Esophagus squamous epithelium (tissue), 5 donors: Measurements from ENCODE around the gene TSPAN18. TPM values are rescaled to one million over a fixed set of nuclear protein-coding genes. Genes with fewer than 3 reads are reported as not detected.

Source experiments
- DNase-seq: peaks from one replicate; lab custom pipeline; 2025; lab: John Stamatoyannopoulos, UW
- H3K27ac ChIP-seq, 4 donors: fragments of 200-600 bp; sonication (generic); one replicate each; pipeline ENCODE4 v1.5.1; 2016 to 2019; ENCODE audit warnings: mild to moderate bottlenecking in 1 of 4
- H3K27me3 ChIP-seq, 4 donors: fragments of 200-600 bp; sonication (generic); 1 replicate in 3 of 4; 2 replicates in 1 of 4; pipeline versions ENCODE4 v1.5.1 to v1.6.0; 2017 to 2021; ENCODE audit warnings: antibody characterized with exemption in 1 of 4
- H3K36me3 ChIP-seq, 3 donors: fragments of 200-600 bp; sonication (generic); one replicate each; pipeline ENCODE4 v1.5.1; 2016 to 2019
- H3K4me1 ChIP-seq, 3 donors: fragments of 200-600 bp; sonication (generic); one replicate each; pipeline ENCODE4 v1.5.1; 2017 to 2019
- H3K4me3 ChIP-seq, 4 donors: fragments of 200-600 bp; sonication (generic); 1 replicate in 3 of 4; 2 replicates in 1 of 4; pipeline ENCODE4 v1.5.1; 2016 to 2019; ENCODE audit warnings: mild to moderate bottlenecking in 2 of 4, moderate library complexity in 1 of 4
- H3K9me3 ChIP-seq, 3 donors: fragments of 200-600 bp; sonication (generic); one replicate each; pipeline ENCODE4 v1.5.1; 2016 to 2019
- POLR2A ChIP-seq, 4 donors: fragments of 450-650 bp; IDR thresholded peaks; one replicate each; pipeline ENCODE4 v1.6.1; 2017; ENCODE audit warnings: antibody characterized with exemption in 4 of 4, mild to moderate bottlenecking in 4 of 4, moderate library complexity in 3 of 4
- WGBS, 2 donors: methylation state at CpG; one replicate each; pipeline ENCODE4 v1.1.5; 2018; 5-methylcytosine and 5-hydroxymethylcytosine counted together
- intact Hi-C: fragments of 100-400 bp; cut with DNase I; formaldehyde crosslinking; loops from one replicate; pipeline ENCODE4 v1.15.0; 2022
- total RNA-seq, 4 donors: library from RNA; depleted of rRNA; stranded (reverse); fragments of >200 nt; gene quantifications; one replicate each; pipeline ENCODE4 v1.1.0, GENCODE V29; 2016
- TF ChIP-seq, protein P1 (sequence below), 6 experiments: fragments of 450-650 bp in 4 of 6; fragments of 200-600 bp in 2 of 6; sonication (generic) in 2 of 6; IDR thresholded peaks; one replicate each; pipeline ENCODE4 v1.5.1; 2016 to 2019; ENCODE audit warnings: antibody characterized with exemption in 6 of 6, mild to moderate bottlenecking in 4 of 6, moderate library complexity in 4 of 6
- donor health status: DM: yes; HTN: yes; CAD: no.

The TSPAN18 gene
- total RNA-seq, 4 donors from 2014 or later, result 0.80 to 4.4 (median 2.0) TPM

- no peak for DNase-seq
- intact Hi-C loops, result loop anchor here (5.0 to 10.0 kb wide), 3 partner anchors 103 to 185 kb away; no protein-coding TSS in a partner anchor
- 0 to 1% methylated on average over 7 to 16 of the region's 70 CpGs for WGBS, 2 donors
- TF ChIP-seq, protein P1, sequence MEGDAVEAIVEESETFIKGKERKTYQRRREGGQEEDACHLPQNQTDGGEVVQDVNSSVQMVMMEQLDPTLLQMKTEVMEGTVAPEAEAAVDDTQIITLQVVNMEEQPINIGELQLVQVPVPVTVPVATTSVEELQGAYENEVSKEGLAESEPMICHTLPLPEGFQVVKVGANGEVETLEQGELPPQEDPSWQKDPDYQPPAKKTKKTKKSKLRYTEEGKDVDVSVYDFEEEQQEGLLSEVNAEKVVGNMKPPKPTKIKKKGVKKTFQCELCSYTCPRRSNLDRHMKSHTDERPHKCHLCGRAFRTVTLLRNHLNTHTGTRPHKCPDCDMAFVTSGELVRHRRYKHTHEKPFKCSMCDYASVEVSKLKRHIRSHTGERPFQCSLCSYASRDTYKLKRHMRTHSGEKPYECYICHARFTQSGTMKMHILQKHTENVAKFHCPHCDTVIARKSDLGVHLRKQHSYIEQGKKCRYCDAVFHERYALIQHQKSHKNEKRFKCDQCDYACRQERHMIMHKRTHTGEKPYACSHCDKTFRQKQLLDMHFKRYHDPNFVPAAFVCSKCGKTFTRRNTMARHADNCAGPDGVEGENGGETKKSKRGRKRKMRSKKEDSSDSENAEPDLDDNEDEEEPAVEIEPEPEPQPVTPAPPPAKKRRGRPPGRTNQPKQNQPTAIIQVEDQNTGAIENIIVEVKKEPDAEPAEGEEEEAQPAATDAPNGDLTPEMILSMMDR (IDR thresholded peaks at IDR 0.05), result peak; percentile 85 to 96 (median 88)
- TF ChIP-seq POLR2A (IDR thresholded peaks at IDR 0.05), result no peak
- Histone ChIP-seq H3K9me3 (no peaks in the 10 kb centered on the region), H3K27me3 (peaks cover 0 to 54% (median 0%) of the 10 kb centered on the region in 4 donors), H3K4me1 (peaks cover 11 to 71% (median 35%) of the 10 kb centered on the region in 3 donors), H3K27ac (peak overlapping the region; percentile 58 to 86 (median 81)), H3K4me3 (peak overlapping the region; percentile 35 to 79 (median 56)), H3K36me3 (no peaks in the 10 kb centered on the region)
Measured at GRCh38 chr11:44727373-44728287, 868 bp downstream of the TSPAN18 start.

- WGBS, 2 donors, result 61 to 68% methylated on average over 2 to 4 of the region's 6 CpGs
- Histone ChIP-seq H3K4me3 (peak overlapping the region in 3 of 4 donors; percentile 56 to 79 (median 57)), H3K36me3 (no peaks in the 10 kb centered on the region), H3K4me1 (peaks cover 11 to 72% (median 35%) of the 10 kb centered on the region in 3 donors), H3K27me3 (peaks cover 0 to 54% (median 0%) of the 10 kb centered on the region in 4 donors), H3K9me3 (no peaks in the 10 kb centered on the region), H3K27ac (peak overlapping the region; percentile 58 to 86 (median 81))
- TF ChIP-seq, protein P1 (IDR thresholded peaks at IDR 0.05), result no peak
- no peak for TF ChIP-seq POLR2A (IDR thresholded peaks at IDR 0.05)
- intact Hi-C loops, result loop anchor here (5.0 to 10.0 kb wide), 3 partner anchors 104 to 184 kb away; no protein-coding TSS in a partner anchor
- no peak for DNase-seq
Measured at GRCh38 chr11:44728491-44728910, 1.7 kb downstream of the TSPAN18 start.

DNA sequence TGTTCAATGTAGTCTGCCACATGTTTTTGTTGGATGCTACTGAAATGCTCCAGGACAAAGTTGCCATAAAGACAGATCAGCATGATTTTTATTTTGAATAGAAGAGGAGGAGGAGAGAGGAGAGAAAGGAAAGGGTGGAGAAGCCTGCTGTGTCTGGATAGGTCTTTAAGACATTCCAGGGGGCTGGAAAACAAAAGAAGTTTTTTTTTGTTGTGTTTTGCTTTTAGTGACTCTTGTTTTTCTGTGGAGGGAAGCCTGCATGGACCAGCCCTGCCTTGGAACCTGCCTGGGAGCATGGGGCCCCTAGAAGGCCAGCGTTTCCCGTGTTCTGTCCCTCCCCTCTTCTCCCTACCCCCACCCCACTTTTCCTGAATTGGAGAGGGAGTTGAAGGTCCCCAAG lies 2.3 kb downstream of the TSPAN18 start:
- H3K27me3 ChIP-seq, result peaks cover 0 to 54% (median 0%) of the 10 kb centered on the region in 4 donors
- intact Hi-C loops, result loop anchor here (5.0 to 10.0 kb wide), 3 partner anchors 104 to 183 kb away; no protein-coding TSS in a partner anchor
- no peak for DNase-seq
- H3K27ac ChIP-seq, result peak overlapping the region; percentile 24 to 86 (median 81)
- no peaks in the 10 kb centered on the region for H3K36me3 ChIP-seq
- no peaks in the 10 kb centered on the region for H3K9me3 ChIP-seq
- no peak overlapping the region for H3K4me3 ChIP-seq
- no peak for TF ChIP-seq POLR2A (IDR thresholded peaks at IDR 0.05)
- TF ChIP-seq, protein P1 (IDR thresholded peaks at IDR 0.05), result no peak
- 50 to 57% methylated on average over 2 of the region's 2 CpGs for WGBS, 2 donors
- peaks cover 11 to 72% (median 35%) of the 10 kb centered on the region in 3 donors for H3K4me1 ChIP-seq

GRCh38 chr11:44729713-44730112 lies 3.0 kb downstream of the TSPAN18 start:
- intact Hi-C loops, result loop anchor here (5.0 to 10.0 kb wide), 3 partner anchors 105 to 183 kb away; no protein-coding TSS in a partner anchor
- DNase-seq, result no peak
- TF ChIP-seq, protein P1 (IDR thresholded peaks at IDR 0.05), result no peak
- no peak for TF ChIP-seq POLR2A (IDR thresholded peaks at IDR 0.05)
- H3K36me3 ChIP-seq, result no peaks in the 10 kb centered on the region
- H3K4me1 ChIP-seq, result peaks cover 11 to 74% (median 35%) of the 10 kb centered on the region in 3 donors
- 20 to 31% methylated on average over 2 to 3 of the region's 3 CpGs for WGBS, 2 donors
- H3K27ac ChIP-seq, result peak overlapping the region; percentile 24 to 86 (median 81)
- H3K27me3 ChIP-seq, result peaks cover 0 to 53% (median 0%) of the 10 kb centered on the region in 4 donors
- H3K4me3 ChIP-seq, result no peak overlapping the region
- no peaks in the 10 kb centered on the region for H3K9me3 ChIP-seq
